DND-41 (cell line): ENCODE results near the gene RASGRP3.

Experiments
- ATAC-seq: fragments of 200-7000 bp; cut with Tn5 transposase; 3 replicates; pipeline ENCODE4 v1.9.1; 2021; ENCODE audit warnings: low read depth; ENCODE audit not compliant: insufficient read depth
- DNase-seq: peaks from one replicate; pipeline ENCODE4 v3.0.0-alpha.2; 2020
- H2AFZ ChIP-seq: 2 replicates; pipeline ENCODE4 v1.6.0; 2012; ENCODE audit warnings: low read depth, low read length
- H3K27ac ChIP-seq: 2 replicates; pipeline ENCODE4 v1.5.1; 2012; ENCODE audit warnings: low read length, inconsistent platforms
- H3K27me3 ChIP-seq: fragments of 200-600 bp; sonication (generic); 2 replicates; pipeline ENCODE4 v1.6.0; 2012; ENCODE audit warnings: low read length, mild to moderate bottlenecking, inconsistent platforms; ENCODE audit not compliant: insufficient read depth, poor library complexity
- H3K36me3 ChIP-seq: 2 replicates; pipeline ENCODE4 v1.5.1; 2012; ENCODE audit warnings: low read length, inconsistent platforms; ENCODE audit not compliant: insufficient read depth
- H3K4me1 ChIP-seq: 2 replicates; pipeline ENCODE4 v1.5.1; 2012; ENCODE audit warnings: mild to moderate bottlenecking, low read length; ENCODE audit not compliant: insufficient read depth
- H3K4me2 ChIP-seq: 2 replicates; pipeline ENCODE4 v1.6.0; 2012; ENCODE audit warnings: mild to moderate bottlenecking, moderate library complexity, low read length, inconsistent platforms; ENCODE audit not compliant: insufficient read depth
- H3K4me3 ChIP-seq, 2 experiments: fragments of 200-600 bp in 1 of 2; shearing (Covaris generic) in 1 of 2; 2 replicates each; pipeline ENCODE4 v1.5.1; 2012 to 2016; ENCODE audit warnings: inconsistent platforms in 2 of 2, low read length in 2 of 2, mild to moderate bottlenecking in 2 of 2, low read depth in 1 of 2, moderate library complexity in 1 of 2
- H3K79me2 ChIP-seq: 2 replicates; pipeline ENCODE4 v1.6.0; 2012; ENCODE audit warnings: low read length, inconsistent platforms; ENCODE audit not compliant: insufficient read depth
- H3K9ac ChIP-seq: 2 replicates; pipeline ENCODE4 v1.6.0; 2012; ENCODE audit warnings: low read depth, mild to moderate bottlenecking, inconsistent platforms, low read length, moderate library complexity
- H3K9me3 ChIP-seq: 2 replicates; pipeline ENCODE4 v1.5.1; 2012; ENCODE audit warnings: low read length, moderate library complexity, mild to moderate bottlenecking, inconsistent platforms; ENCODE audit not compliant: insufficient read depth, severe bottlenecking
- H4K20me1 ChIP-seq: 2 replicates; pipeline ENCODE4 v1.6.0; 2012; ENCODE audit warnings: low read length; ENCODE audit not compliant: insufficient read depth
- CTCF ChIP-seq: IDR thresholded peaks from 2 replicates; pipeline ENCODE4 v1.5.1; 2012; ENCODE audit warnings: borderline replicate concordance, low read length, moderate library complexity, mild to moderate bottlenecking; ENCODE audit not compliant: poor library complexity, severe bottlenecking; ENCODE audit errors: extremely low read depth
- EZH2 ChIP-seq: IDR thresholded peaks from 3 replicates; pipeline ENCODE4 v1.6.1; 2012; ENCODE audit warnings: borderline replicate concordance, low read depth, mild to moderate bottlenecking, moderate library complexity, low read length, inconsistent platforms; ENCODE audit not compliant: severe bottlenecking

RASGRP3 gene

GRCh38 chr2:33477473-33478468, 1.3 kb downstream of the RASGRP3 start:
- H3K79me2 ChIP-seq = no peaks in the 10 kb centered on the region
- H4K20me1 ChIP-seq = no peaks in the 10 kb centered on the region
- H3K36me3 ChIP-seq = no peaks in the 10 kb centered on the region
- DNase-seq = no peak
- no peaks in the 10 kb centered on the region for H3K27me3 ChIP-seq
- peaks cover 32% of the 10 kb centered on the region for H3K4me1 ChIP-seq
- peak overlapping the region; percentile 60 for H2AFZ ChIP-seq
- H3K27ac ChIP-seq = peak overlapping the region; percentile 1; the same call in 1 of the 2 replicates
- peak overlapping the region in 1 of 2 experiments; percentile 68; a peak in 2 of 4 replicates for H3K4me3 ChIP-seq
- H3K4me2 ChIP-seq = peak overlapping the region; percentile 88
- H3K9ac ChIP-seq = peak overlapping the region; percentile 57
- H3K9me3 ChIP-seq = no peaks in the 10 kb centered on the region
- TF ChIP-seq CTCF (no peak), EZH2 (no peak)
- ATAC-seq = no peak

GRCh38 chr2:33478968-33479731, 2.7 kb downstream of the RASGRP3 start:
- H3K9me3 ChIP-seq = no peaks in the 10 kb centered on the region
- ATAC-seq (no peak), DNase-seq (no peak)
- H3K36me3 ChIP-seq = no peaks in the 10 kb centered on the region
- no peaks in the 10 kb centered on the region for H4K20me1 ChIP-seq
- no peaks in the 10 kb centered on the region for H3K79me2 ChIP-seq
- no peak overlapping the region for H3K9ac ChIP-seq
- no peak overlapping the region for H3K4me2 ChIP-seq
- no peaks in the 10 kb centered on the region for H3K27me3 ChIP-seq
- TF ChIP-seq CTCF (no peak), EZH2 (no peak)
- H2AFZ ChIP-seq = no peak overlapping the region
- peaks cover 32% of the 10 kb centered on the region for H3K4me1 ChIP-seq
- no peak overlapping the region for H3K27ac ChIP-seq
- no peak overlapping the region for H3K4me3 ChIP-seq

GRCh38 chr2:33482518-33482917, 6.1 kb downstream of the RASGRP3 start:
- H3K27me3 ChIP-seq = no peaks in the 10 kb centered on the region
- no peak overlapping the region for H2AFZ ChIP-seq
- ATAC-seq = no peak
- peaks cover 5% of the 10 kb centered on the region for H3K9me3 ChIP-seq
- no peak overlapping the region for H3K4me2 ChIP-seq
- TF ChIP-seq CTCF = no peak
- no peak for TF ChIP-seq EZH2
- H4K20me1 ChIP-seq = no peaks in the 10 kb centered on the region
- no peak overlapping the region for H3K4me3 ChIP-seq
- no peak overlapping the region for H3K27ac ChIP-seq
- no peak overlapping the region for H3K9ac ChIP-seq
- H3K79me2 ChIP-seq = no peaks in the 10 kb centered on the region
- peaks cover 7% of the 10 kb centered on the region for H3K4me1 ChIP-seq
- H3K36me3 ChIP-seq = no peaks in the 10 kb centered on the region
- no peak for DNase-seq
